Endothelial cell of umbilical vein (primary cell): ENCODE measurements around the gene JDP2. TPM values are rescaled to one million over a fixed set of nuclear protein-coding genes. Genes with fewer than 3 reads are reported as not detected.

Experiments
- BruUV-seq: library from RNA; stranded (reverse); fragments of 400-500 nt; replicated peaks from 2 replicates; lab custom pipeline; 2021; lab: Mats Ljungman, UMichigan
- CTCF ChIA-PET: fragments of 300-600, 350-600 bp; sonication (Branson Sonifier 250); formaldehyde crosslinking; loops from one replicate; lab custom pipeline; 2021; ENCODE audit warnings: antibody characterized with exemption, inconsistent platforms; lab: Charles Lee
- POLR2A ChIA-PET: fragments of 300-600, 350-600 bp; sonication (Branson Sonifier 250); formaldehyde crosslinking; loops from one replicate; lab custom pipeline; 2021; ENCODE audit warnings: antibody characterized with exemption, inconsistent platforms; lab: Charles Lee
- DNase-seq: peaks from one replicate; pipeline ENCODE4 v3.0.0-alpha.2; 2011; ENCODE audit warnings: low read depth, low spot score
- FAIRE-seq: peaks from 2 replicates; lab custom pipeline; 2011; peaks lifted over from hg19 to GRCh38; lab: Jason Lieb, UNC
- H2AFZ ChIP-seq: 2 replicates; pipeline ENCODE4 v1.6.0; 2012; ENCODE audit warnings: low read depth, low read length, control low read depth, inconsistent platforms
- H3K27ac ChIP-seq: 2 replicates; pipeline ENCODE4 v1.5.1; 2011; ENCODE audit warnings: low read depth, mild to moderate bottlenecking, control low read depth, low read length, moderate library complexity; ENCODE audit not compliant: insufficient read depth
- H3K27me3 ChIP-seq, 2 experiments: 2 replicates each; pipeline versions ENCODE4 v1.6.0 to v1.6.1; 2011; ENCODE audit warnings: low read length in 2 of 2, mixed read lengths in 1 of 2; ENCODE audit not compliant: control insufficient read depth in 2 of 2, insufficient read depth in 2 of 2
- H3K36me3 ChIP-seq, 2 experiments: 2 replicates in 1 of 2; 3 replicates in 1 of 2; pipeline ENCODE4 v1.5.1; 2011; ENCODE audit warnings: low read length in 2 of 2, mild to moderate bottlenecking in 1 of 2, moderate library complexity in 1 of 2; ENCODE audit not compliant: control insufficient read depth in 2 of 2, insufficient read depth in 2 of 2; ENCODE audit errors: extremely low read depth in 1 of 2
- H3K4me1 ChIP-seq: 3 replicates; pipeline ENCODE4 v1.5.1; 2011; ENCODE audit warnings: mild to moderate bottlenecking, low read length; ENCODE audit not compliant: control insufficient read depth, insufficient read depth; ENCODE audit errors: extremely low read depth
- H3K4me2 ChIP-seq: 2 replicates; pipeline ENCODE4 v1.6.1; 2011; ENCODE audit warnings: low read length, control low read depth, mixed read lengths; ENCODE audit not compliant: insufficient read depth
- H3K4me3 ChIP-seq, 3 experiments: fragments of 200-600 bp in 1 of 3; sonication (generic), shearing (Covaris generic) in 1 of 3; replicated peaks in 1 of 3; 2 replicates each; pipeline ENCODE4 v1.5.1; 2011 to 2016; ENCODE audit warnings: control low read depth in 3 of 3, low read length in 3 of 3, mild to moderate bottlenecking in 2 of 3, inconsistent platforms in 1 of 3, low read depth in 1 of 3, moderate library complexity in 1 of 3; ENCODE audit not compliant: insufficient read depth in 1 of 3
- H3K79me2 ChIP-seq: 2 replicates; pipeline ENCODE4 v1.6.0; 2012; ENCODE audit warnings: low read length, inconsistent platforms; ENCODE audit not compliant: control insufficient read depth, insufficient read depth
- H3K9ac ChIP-seq: replicated peaks from 2 replicates; pipeline ENCODE3; 2011; ENCODE audit warnings: low read length, control low read depth; ENCODE audit not compliant: insufficient read depth; ENCODE audit errors: extremely low read depth
- H3K9me1 ChIP-seq: replicated peaks from 3 replicates; pipeline ENCODE4 v1.6.0; 2011; ENCODE audit warnings: mild to moderate bottlenecking, low read length; ENCODE audit not compliant: control insufficient read depth, insufficient read depth; ENCODE audit errors: extremely low read depth
- H3K9me3 ChIP-seq: replicated peaks from 2 replicates; pipeline ENCODE4 v1.5.1; 2012; ENCODE audit warnings: low read length, inconsistent platforms; ENCODE audit not compliant: control insufficient read depth, insufficient read depth
- H4K20me1 ChIP-seq: replicated peaks from 2 replicates; pipeline ENCODE3; 2011; ENCODE audit warnings: mild to moderate bottlenecking, low read length; ENCODE audit not compliant: control insufficient read depth, insufficient read depth; ENCODE audit errors: extremely low read depth
- EZH2 ChIP-seq: IDR thresholded peaks from 2 replicates; pipeline ENCODE4 v1.6.1; 2012; ENCODE audit warnings: borderline replicate concordance, low read depth, mild to moderate bottlenecking, moderate library complexity, low read length, inconsistent platforms; ENCODE audit not compliant: severe bottlenecking
- FOS ChIP-seq: IDR thresholded peaks from 2 replicates; pipeline ENCODE4 v1.6.1; 2011; ENCODE audit warnings: mild to moderate bottlenecking, low read length, moderate library complexity, borderline replicate concordance; ENCODE audit not compliant: insufficient read depth
- GATA2 ChIP-seq: IDR thresholded peaks from 2 replicates; pipeline ENCODE4 v1.7.0; 2011; ENCODE audit warnings: low read depth, mild to moderate bottlenecking, moderate library complexity, mixed read lengths, low read length; ENCODE audit not compliant: insufficient read length, insufficient read depth
- JUN ChIP-seq: IDR thresholded peaks from 2 replicates; pipeline ENCODE4 v1.6.1; 2011; ENCODE audit warnings: borderline replicate concordance, low read depth; ENCODE audit not compliant: insufficient read length, insufficient read depth
- MYC ChIP-seq: IDR thresholded peaks from one replicate; pipeline ENCODE4 v1.6.1; 2011; ENCODE audit warnings: mild to moderate bottlenecking, low read depth, low read length
- POLR2AphosphoS5 ChIP-seq: IDR thresholded peaks from 2 replicates; pipeline ENCODE4 v1.6.1; 2012; ENCODE audit warnings: low read depth, mild to moderate bottlenecking, control low read depth, low read length, moderate library complexity; ENCODE audit not compliant: insufficient read depth
- dilution Hi-C: fragments of 300-500 bp; cut with MboI; formaldehyde crosslinking; loops from one replicate; pipeline ENCODE4 v1.15.0; 2019; ENCODE audit warnings: low sequenced_read_pairs; ENCODE audit not compliant: extremely low pct_ligation_motif_present
- intact Hi-C: fragments of 100-400 bp; cut with micrococcal nuclease; formaldehyde crosslinking; loops from one replicate; pipeline ENCODE4 v1.10.0; 2022
- polyA plus RNA-seq, 4 experiments: library from polyadenylated mRNA; depleted of rRNA in 3 of 4; stranded (reverse) in 3 of 4; unstranded in 1 of 4; fragments of >200 nt; gene quantifications; 2 replicates each; pipeline versions ENCODE4 v1.2.1 to v1.2.3, GENCODE V29; 2011 to 2012; ENCODE audit warnings: missing spikeins in 1 of 4
- total RNA-seq: library from RNA; stranded (reverse); gene quantifications from 2 replicates; pipeline ENCODE4 v1.2.3, GENCODE V29; 2021
- TF ChIP-seq, protein P1 (sequence below), 2 donors: IDR thresholded peaks; 1 replicate in 1 of 2; 2 replicates in 1 of 2; pipeline ENCODE4 v1.5.1; 2011; ENCODE audit warnings: low read length in 2 of 2, mild to moderate bottlenecking in 2 of 2, moderate library complexity in 2 of 2, control low read depth in 1 of 2, inconsistent platforms in 1 of 2, low read depth in 1 of 2; ENCODE audit not compliant: insufficient read depth in 1 of 2; ENCODE audit errors: extremely low read depth in 1 of 2
- TF ChIP-seq, protein P2 (sequence below): IDR thresholded peaks from 2 replicates; pipeline ENCODE4 v1.6.1; 2011; ENCODE audit not compliant: insufficient read depth, insufficient read length

The JDP2 gene
- total and polyA plus RNA-seq, 2 donors (not counting 3 experiments of a cell fraction or from before 2014, with no cell fraction given) = 3.2 to 10.6 TPM

DNA sequence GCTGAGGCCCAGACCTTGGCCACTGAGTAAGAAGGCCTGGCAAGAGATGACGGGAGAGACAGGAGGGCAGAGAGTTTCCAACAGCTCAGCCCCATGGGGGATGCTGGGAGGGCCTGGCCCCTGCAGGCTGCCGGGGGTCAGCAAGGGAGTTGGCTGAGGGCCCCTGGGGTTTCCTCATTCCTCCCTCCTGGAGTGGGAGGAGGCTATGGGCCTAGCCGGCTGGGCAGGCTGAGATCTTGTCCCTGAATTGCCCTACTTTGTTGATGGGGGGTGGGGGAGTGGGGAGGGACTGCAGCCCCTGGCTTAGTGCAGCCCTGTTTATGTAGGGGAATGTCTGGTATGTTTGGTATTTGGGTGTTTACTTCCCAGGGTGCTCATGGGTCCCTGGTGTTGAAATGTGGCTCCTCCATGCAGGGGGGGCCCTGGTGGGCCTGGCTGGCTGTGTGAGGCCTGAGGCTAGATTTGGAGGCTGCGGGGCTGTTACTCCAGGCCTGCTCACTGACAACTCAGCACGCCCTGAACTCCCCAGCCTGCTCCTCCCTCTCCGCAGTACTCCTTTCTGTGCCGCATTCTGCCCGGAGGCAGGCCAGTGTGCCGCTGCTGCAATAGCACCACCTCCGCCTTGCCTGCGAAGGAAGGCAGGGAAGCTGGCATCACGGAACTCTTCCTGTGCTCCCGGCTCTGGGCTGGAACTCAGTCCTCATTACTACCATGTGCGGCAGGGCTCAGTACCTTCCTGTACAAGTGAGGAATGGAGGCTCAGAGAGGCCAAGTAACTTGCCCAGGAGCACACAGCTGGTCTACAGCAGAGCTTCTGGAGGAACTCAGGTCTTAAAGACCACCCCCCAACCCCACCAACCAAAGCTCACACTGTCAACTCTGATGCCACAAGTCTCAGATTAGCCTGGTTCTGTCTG, 25.3 kb downstream of the JDP2 start:
- no peak overlapping the region for H3K4me3 ChIP-seq
- DNase-seq = peak; percentile 45
- no peaks in the 10 kb centered on the region for H3K27me3 ChIP-seq
- H4K20me1 ChIP-seq = no peaks in the 10 kb centered on the region
- dilution Hi-C loops = no loop called here
- H3K9me3 ChIP-seq = no peaks in the 10 kb centered on the region
- H3K4me1 ChIP-seq = no peaks in the 10 kb centered on the region
- H3K27ac ChIP-seq = no peak overlapping the region
- TF ChIP-seq JUN = no peak
- TF ChIP-seq EZH2 = no peak
- no peak for TF ChIP-seq FOS
- no peak overlapping the region for H3K9ac ChIP-seq
- FAIRE-seq = no peak
- H3K4me2 ChIP-seq = no peak overlapping the region
- no peaks in the 10 kb centered on the region for H3K36me3 ChIP-seq
- no peaks in the 10 kb centered on the region for H3K79me2 ChIP-seq
- peak overlapping the region; percentile 42 for H2AFZ ChIP-seq
- BruUV-seq = no TSS peak
- ChIA-PET POLR2A (no interaction called here), CTCF (interaction anchor here (0.9 to 1.3 kb wide), 7 partner anchors 10 to 144 kb away, joined by 3 to 5 read pairs (median 4); no protein-coding TSS in a partner anchor)
- intact Hi-C loops = no loop called here
- H3K9me1 ChIP-seq = no peaks in the 10 kb centered on the region

- Histone ChIP-seq H3K9ac (no peak overlapping the region), H3K27me3 (no peaks in the 10 kb centered on the region), H3K4me2 (no peak overlapping the region), H4K20me1 (no peaks in the 10 kb centered on the region), H3K9me3 (no peaks in the 10 kb centered on the region), H3K36me3 (no peaks in the 10 kb centered on the region), H3K4me3 (no peak overlapping the region), H3K9me1 (no peaks in the 10 kb centered on the region), H3K4me1 (no peaks in the 10 kb centered on the region), H3K27ac (no peak overlapping the region), H2AFZ (no peak overlapping the region), H3K79me2 (no peaks in the 10 kb centered on the region)
- intact Hi-C loops (no loop called here), dilution Hi-C loops (no loop called here)
- no TSS peak for BruUV-seq
- POLR2A ChIA-PET = no interaction called here
- DNase-seq = no peak
- no peak for FAIRE-seq
- TF ChIP-seq GATA2 = no peak
- TF ChIP-seq JUN = no peak
- TF ChIP-seq, protein P1, sequence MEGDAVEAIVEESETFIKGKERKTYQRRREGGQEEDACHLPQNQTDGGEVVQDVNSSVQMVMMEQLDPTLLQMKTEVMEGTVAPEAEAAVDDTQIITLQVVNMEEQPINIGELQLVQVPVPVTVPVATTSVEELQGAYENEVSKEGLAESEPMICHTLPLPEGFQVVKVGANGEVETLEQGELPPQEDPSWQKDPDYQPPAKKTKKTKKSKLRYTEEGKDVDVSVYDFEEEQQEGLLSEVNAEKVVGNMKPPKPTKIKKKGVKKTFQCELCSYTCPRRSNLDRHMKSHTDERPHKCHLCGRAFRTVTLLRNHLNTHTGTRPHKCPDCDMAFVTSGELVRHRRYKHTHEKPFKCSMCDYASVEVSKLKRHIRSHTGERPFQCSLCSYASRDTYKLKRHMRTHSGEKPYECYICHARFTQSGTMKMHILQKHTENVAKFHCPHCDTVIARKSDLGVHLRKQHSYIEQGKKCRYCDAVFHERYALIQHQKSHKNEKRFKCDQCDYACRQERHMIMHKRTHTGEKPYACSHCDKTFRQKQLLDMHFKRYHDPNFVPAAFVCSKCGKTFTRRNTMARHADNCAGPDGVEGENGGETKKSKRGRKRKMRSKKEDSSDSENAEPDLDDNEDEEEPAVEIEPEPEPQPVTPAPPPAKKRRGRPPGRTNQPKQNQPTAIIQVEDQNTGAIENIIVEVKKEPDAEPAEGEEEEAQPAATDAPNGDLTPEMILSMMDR (IDR thresholded peaks at IDR 0.05; ENCODE audit: extremely low read depth in 1 of 2, insufficient read depth in 1 of 2, low read depth in 1 of 2, low read length in 2 of 2) = no peak
- no peak for TF ChIP-seq MYC
- TF ChIP-seq, protein P2, sequence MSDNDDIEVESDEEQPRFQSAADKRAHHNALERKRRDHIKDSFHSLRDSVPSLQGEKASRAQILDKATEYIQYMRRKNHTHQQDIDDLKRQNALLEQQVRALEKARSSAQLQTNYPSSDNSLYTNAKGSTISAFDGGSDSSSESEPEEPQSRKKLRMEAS = no peak
- no peak for TF ChIP-seq FOS
- no peak for TF ChIP-seq POLR2AphosphoS5
- CTCF ChIA-PET = interaction anchor here (0.9 to 1.3 kb wide), 3 partner anchors 20 to 145 kb away, joined by 4 read pairs; no protein-coding TSS in a partner anchor
Measured at GRCh38 chr14:75453817-75454434, 26.1 kb downstream of the JDP2 start.
